Renal cortex interstitium (tissue), 11 donors: Measurements from ENCODE around the gene ACAD11. TPM values are rescaled to one million over a fixed set of nuclear protein-coding genes. Genes with fewer than 3 reads are reported as not detected.
"Not testable (repeated sequence)": the region's sequence is repeated elsewhere in the genome, so short reads cannot be mapped to it uniquely, and the experiment has no call there.

Experiments used
- DNase-seq, 11 donors: peaks; one replicate each; pipeline ENCODE4 v3.0.0-alpha.2; 2013; ENCODE audit warnings: low read depth in 9 of 11, low spot score in 4 of 11; ENCODE audit errors: extremely low read depth in 1 of 11
- polyA plus RNA-seq, 3 donors: library from polyadenylated mRNA; unstranded; fragments of 120-200 nt; gene quantifications; one replicate each; pipeline ENCODE4 v1.2.1, GENCODE V29; 2013; ENCODE audit not compliant: insufficient read length in 3 of 3

ACAD11 gene
- polyA plus RNA-seq, 3 donors = 38.6 to 51.0 (median 49.2) TPM

DNA sequence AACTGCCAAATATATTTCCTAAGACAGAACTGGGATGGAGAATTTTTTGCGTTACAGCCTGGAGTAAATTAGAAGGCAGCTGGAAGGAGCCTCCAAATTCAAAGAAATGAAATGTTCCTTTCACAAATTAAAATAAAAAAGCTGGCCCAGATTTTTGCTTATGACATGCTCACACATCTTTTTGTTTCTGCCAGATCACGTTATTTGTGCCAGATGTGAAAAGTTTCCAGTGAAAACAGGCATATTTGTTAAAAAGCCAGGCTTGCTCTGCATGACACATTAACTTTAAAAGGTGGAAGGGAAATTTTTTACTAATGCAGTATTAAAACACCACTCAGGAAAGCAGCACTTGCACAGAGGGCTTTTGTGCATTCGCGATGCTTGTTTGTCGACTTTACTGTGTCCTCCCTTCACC lies 85.8 kb downstream of the ACAD11 start:
- DNase-seq = no peak

DNA sequence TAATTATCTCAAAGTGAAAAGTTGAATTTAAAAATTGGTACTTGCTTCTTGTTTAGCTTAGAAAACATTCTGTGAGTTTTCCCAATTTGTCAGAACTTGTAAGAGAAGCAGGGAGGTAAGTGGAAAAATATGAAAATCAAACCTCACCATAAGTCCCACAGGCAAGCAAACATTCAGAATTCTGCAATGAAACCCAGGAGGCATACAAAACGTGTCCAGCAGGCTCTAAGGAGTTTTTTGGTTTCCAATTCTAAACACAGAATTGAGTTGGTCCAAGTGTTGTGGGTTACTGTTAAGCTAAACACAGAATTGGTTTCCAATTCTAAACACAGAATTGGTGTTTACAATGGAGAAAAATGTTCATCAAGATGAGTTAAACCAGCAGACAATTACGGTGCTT lies 89.6 kb downstream of the ACAD11 start:
- DNase-seq = no peak

DNA sequence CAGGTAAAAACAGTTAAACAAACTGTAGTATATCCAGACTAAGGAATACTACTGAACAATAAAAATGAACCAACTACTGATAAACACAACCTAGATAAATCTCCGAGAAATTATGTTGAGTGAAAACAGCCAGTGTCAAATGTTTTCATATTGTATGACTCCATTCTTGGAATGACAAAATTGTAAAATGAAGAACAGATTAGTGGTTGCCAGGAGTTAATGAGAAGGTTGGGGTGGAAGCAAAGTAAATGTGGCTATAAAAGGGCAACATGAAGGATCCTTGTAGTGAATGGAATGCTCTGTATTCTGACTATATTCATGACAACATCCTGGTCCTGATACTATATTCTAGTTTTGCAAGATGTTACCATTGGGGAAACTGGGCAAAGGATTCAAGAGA lies 90.0 kb downstream of the ACAD11 start:
- DNase-seq = no peak

DNA sequence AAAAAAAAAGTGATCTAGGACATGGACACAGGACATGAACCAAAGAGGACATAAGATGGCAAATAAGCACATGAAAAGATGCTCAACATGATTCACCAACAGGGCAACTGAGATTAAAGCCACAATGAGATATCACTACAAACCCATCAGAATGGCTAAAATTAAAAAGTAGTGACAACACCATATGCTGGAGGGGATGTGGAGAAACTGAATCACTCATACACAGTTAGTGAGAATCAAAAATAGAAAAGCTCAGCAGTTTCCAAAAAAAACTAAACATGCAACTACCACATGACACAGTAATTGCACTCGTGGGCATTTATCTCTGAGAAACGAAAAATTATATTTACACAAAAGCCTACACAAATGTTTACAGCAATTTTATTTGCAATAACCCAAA lies 90.5 kb downstream of the ACAD11 start:
- no peak for DNase-seq

DNA sequence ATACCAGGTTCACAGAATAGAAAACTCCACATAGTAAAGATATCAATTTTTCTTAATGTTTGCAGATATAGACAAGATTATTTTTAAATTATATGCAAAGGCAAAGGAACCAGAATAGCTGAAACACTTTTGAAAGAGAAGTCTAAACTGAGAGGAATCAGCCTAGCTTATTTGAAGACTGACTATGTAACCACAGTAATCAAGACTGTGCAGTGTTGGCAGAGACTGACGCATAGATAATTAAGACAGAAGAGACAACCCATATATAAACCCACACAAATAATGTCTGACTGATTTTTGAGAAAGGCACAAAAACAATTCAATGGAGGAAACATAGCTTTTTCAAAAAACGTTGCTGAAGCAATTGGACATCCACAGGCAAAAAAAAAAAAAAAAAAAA lies 91.2 kb downstream of the ACAD11 start:
- no peak for DNase-seq

GRCh38 chr3:132564070-132564465 lies 95.5 kb downstream of the ACAD11 start:
- DNase-seq = no peak

GRCh38 chr3:132563420-132564069 lies 96.1 kb downstream of the ACAD11 start:
- no peak for DNase-seq

GRCh38 chr3:132561003-132561402 lies 98.6 kb downstream of the ACAD11 start:
- no peak for DNase-seq

GRCh38 chr3:132556508-132557159 lies 103.0 kb downstream of the ACAD11 start:
- DNase-seq = no peak

DNA sequence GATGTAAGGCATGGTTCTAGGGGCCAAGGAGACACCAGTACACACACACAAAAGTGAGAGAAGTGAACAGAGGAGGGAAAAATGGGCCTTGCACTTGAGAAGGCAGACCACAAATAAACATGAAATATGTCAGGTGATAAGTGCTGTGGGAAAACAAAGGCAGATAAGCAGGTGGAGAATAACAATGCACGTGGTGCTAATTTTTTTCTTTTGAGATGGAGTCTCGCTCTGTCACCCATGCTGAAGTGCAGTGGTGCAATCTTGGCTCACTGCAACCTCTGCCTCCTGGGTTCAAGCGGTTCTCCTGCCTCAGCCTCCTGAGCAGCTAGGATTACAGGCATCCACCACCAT lies 103.6 kb downstream of the ACAD11 start:
- DNase-seq = not testable (repeated sequence)

- DNase-seq = no peak
Observed at GRCh38 chr3:132555306-132556035, 104.1 kb downstream of the ACAD11 start.

- DNase-seq = no peak
Observed at GRCh38 chr3:132554437-132554836, 105.2 kb downstream of the ACAD11 start.

- no peak for DNase-seq
Observed at GRCh38 chr3:132553826-132554225, 105.8 kb downstream of the ACAD11 start.

DNA sequence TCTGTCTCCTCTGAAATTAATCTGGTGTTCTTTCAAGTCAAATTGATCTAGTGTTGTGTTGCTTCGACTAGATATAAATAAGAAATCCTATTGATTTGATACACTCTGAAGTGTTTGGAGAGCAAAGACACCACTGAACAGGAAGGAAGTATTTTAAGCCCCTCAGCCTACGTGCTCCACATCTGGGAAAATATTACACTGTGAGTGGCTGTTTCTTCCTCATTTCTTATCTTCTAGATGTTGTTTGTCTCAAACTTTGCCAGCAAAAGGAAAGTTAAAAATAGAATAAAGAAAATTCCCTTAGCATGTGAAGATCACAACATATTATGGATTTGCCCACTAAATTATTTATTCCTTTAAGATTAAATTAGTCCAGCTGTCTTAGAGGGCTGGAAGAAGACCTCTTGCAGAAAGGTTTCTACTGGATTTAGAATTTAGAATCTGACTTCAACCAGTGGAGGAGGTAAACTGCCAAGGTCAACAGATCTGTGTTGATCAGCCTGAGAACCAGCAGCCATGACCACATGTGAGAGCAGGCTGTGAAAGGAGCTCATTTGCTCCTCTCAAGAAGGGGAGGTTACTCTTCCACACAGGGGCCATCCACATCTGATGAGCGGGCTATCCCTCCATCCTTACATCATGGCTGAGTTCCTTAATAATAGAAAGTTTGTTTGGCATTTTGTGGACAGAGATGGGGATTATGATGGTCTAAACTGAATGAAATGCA lies 108.9 kb downstream of the ACAD11 start:
- DNase-seq = no peak

- DNase-seq = no peak
Observed at GRCh38 chr3:132549890-132550578, 109.6 kb downstream of the ACAD11 start.

- no peak for DNase-seq
Observed at GRCh38 chr3:132549169-132549568, 110.4 kb downstream of the ACAD11 start.

DNA sequence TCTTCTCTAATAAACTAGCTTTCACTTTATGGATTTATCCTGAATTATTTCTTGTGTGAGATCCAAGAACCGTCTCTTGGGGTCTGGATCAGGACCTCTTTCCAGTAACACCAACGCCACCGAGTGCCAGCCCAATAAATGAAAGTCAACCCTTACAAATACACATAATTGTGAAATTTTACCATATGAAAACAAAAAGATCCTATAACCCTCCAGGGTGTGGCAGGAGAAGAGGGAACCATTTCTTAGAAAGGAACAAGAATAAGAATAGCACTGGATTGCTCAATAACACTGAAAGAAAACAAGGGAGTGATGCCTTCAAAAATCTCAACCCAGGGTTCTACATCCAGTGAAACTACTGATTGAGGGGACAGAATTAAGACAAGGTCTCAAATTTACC lies 114.1 kb downstream of the ACAD11 start:
- no peak for DNase-seq

- DNase-seq = no peak
Observed at GRCh38 chr3:132544130-132544529, 115.5 kb downstream of the ACAD11 start.

DNA sequence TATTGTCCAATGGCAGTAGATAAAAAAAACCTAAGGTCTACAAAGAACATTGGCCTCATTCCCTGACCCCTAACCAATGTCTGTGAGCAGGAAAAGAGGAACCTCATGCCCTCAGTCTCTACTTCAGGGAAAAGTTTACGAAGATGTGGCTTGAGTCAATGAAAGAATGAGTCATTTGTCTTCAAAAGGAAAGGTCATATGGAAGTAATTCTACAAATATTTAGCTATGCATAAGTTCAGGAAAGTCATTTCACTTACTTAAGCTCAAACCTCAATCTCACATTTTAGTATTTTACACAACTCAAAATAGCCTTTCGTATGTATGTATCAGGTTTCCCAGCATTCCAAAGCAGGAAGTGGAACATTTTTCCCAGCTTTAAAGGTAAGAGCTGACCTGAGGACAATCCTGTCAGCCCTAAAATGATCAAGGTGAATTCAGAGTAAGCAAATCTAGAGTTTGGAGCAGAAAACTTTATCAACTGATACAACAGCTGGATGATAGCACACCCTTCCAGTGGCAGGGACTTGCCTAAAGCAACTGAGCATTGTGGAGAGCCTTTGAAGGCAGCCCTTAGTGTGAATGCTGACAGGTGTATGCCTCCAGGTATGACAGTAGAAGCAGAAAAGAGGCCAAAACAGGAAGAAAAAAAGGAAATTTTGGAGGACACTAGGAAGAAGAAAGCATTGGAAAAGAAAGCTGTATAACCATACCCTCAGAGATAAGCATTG lies 116.4 kb downstream of the ACAD11 start:
- no peak for DNase-seq
